Upper lobe of right lung (tissue), 1 donor: ENCODE data around the gene CSF1R. TPM values are rescaled to one million over a fixed set of nuclear protein-coding genes. Genes with fewer than 3 reads are reported as not detected.

Source experiments
- ATAC-seq: fragments of 200-7000 bp; cut with Tn5 transposase; one replicate; pipeline ENCODE4 v1.9.1; 2020; ENCODE audit warnings: mild to moderate bottlenecking, moderate library complexity
- DNase-seq: peaks from one replicate; pipeline ENCODE4 v3.0.0-alpha.2; 2020
- H3K27ac ChIP-seq: fragments of 200-600 bp; one replicate; pipeline ENCODE4 v1.8.0; 2022
- H3K27me3 ChIP-seq: fragments of 200-600 bp; one replicate; pipeline ENCODE4 v1.8.0; 2022; ENCODE audit warnings: mild to moderate bottlenecking
- H3K36me3 ChIP-seq: fragments of 200-600 bp; one replicate; pipeline ENCODE4 v1.8.0; 2022
- H3K4me1 ChIP-seq: fragments of 200-600 bp; one replicate; pipeline ENCODE4 v1.8.0; 2022
- H3K4me3 ChIP-seq: fragments of 200-600 bp; one replicate; pipeline ENCODE4 v1.8.0; 2022; ENCODE audit warnings: mild to moderate bottlenecking
- H3K9me3 ChIP-seq: fragments of 200-600 bp; one replicate; pipeline ENCODE4 v1.8.0; 2022
- CTCF ChIP-seq: fragments of 200-600 bp; IDR thresholded peaks from one replicate; pipeline ENCODE4 v1.8.0; 2022; ENCODE audit warnings: antibody characterized with exemption
- intact Hi-C: fragments of 100-400 bp; cut with DNase I; formaldehyde crosslinking; loops from one replicate; pipeline ENCODE4 v1.11.0; 2022
- total RNA-seq: library from RNA; stranded (reverse); fragmentation: NEBNext Ultra II Directional; extraction: Animal tissue kit (Norgen Biotek cat#: 25700); gene quantifications from one replicate; pipeline ENCODE4 v1.2.1, GENCODE V29; 2021
- donor health status: DM: no; HTN: yes; CAD: no; lungs with severe emphysema.

The CSF1R gene
- total RNA-seq, 1 donor from 2014 or later, result 48.7 TPM

- Histone ChIP-seq H3K9me3 (no peaks in the 10 kb centered on the region), H3K4me3 (no peak overlapping the region), H3K27ac (no peak overlapping the region), H3K36me3 (peaks cover 96% of the 10 kb centered on the region), H3K27me3 (no peaks in the 10 kb centered on the region), H3K4me1 (peaks cover 9% of the 10 kb centered on the region)
- no peak for ATAC-seq
- no peak for DNase-seq
- intact Hi-C loops, result no loop called here
- no peak for TF ChIP-seq CTCF
Measured at GRCh38 chr5:150023136-150023535, 63.2 kb downstream of the CSF1R start.

- peaks cover 96% of the 10 kb centered on the region for H3K36me3 ChIP-seq
- H3K4me1 ChIP-seq, result peaks cover 9% of the 10 kb centered on the region
- no peaks in the 10 kb centered on the region for H3K9me3 ChIP-seq
- no peaks in the 10 kb centered on the region for H3K27me3 ChIP-seq
- intact Hi-C loops, result no loop called here
- DNase-seq, result no peak
- no peak overlapping the region for H3K27ac ChIP-seq
- ATAC-seq, result peak; percentile 31
- no peak for TF ChIP-seq CTCF
- no peak overlapping the region for H3K4me3 ChIP-seq
Measured at GRCh38 chr5:150022681-150023080, 63.7 kb downstream of the CSF1R start.

- Histone ChIP-seq H3K27me3 (no peaks in the 10 kb centered on the region), H3K27ac (no peak overlapping the region), H3K4me1 (peaks cover 9% of the 10 kb centered on the region), H3K9me3 (no peaks in the 10 kb centered on the region), H3K4me3 (no peak overlapping the region), H3K36me3 (peaks cover 96% of the 10 kb centered on the region)
- no peak for TF ChIP-seq CTCF
- no peak for ATAC-seq
- intact Hi-C loops, result no loop called here
- no peak for DNase-seq
Measured at GRCh38 chr5:150022158-150022531, 64.2 kb downstream of the CSF1R start.

- peak; percentile 33 for ATAC-seq
- no peak for TF ChIP-seq CTCF
- peak overlapping the region; percentile 27 for H3K27ac ChIP-seq
- intact Hi-C loops, result no loop called here
- DNase-seq, result no peak
- peaks cover 96% of the 10 kb centered on the region for H3K36me3 ChIP-seq
- peaks cover 9% of the 10 kb centered on the region for H3K4me1 ChIP-seq
- no peaks in the 10 kb centered on the region for H3K9me3 ChIP-seq
- no peak overlapping the region for H3K4me3 ChIP-seq
- no peaks in the 10 kb centered on the region for H3K27me3 ChIP-seq
Measured at GRCh38 chr5:150021491-150022157, 64.7 kb downstream of the CSF1R start.

GRCh38 chr5:150020249-150020648 lies 66.1 kb downstream of the CSF1R start:
- no peak for TF ChIP-seq CTCF
- no peak overlapping the region for H3K27ac ChIP-seq
- peaks cover 96% of the 10 kb centered on the region for H3K36me3 ChIP-seq
- intact Hi-C loops, result no loop called here
- DNase-seq (no peak), ATAC-seq (no peak)
- no peak overlapping the region for H3K4me3 ChIP-seq
- H3K4me1 ChIP-seq, result peaks cover 9% of the 10 kb centered on the region
- H3K27me3 ChIP-seq, result no peaks in the 10 kb centered on the region
- no peaks in the 10 kb centered on the region for H3K9me3 ChIP-seq
